Esophagus mucosa (tissue), 1 donor: Measurements from ENCODE around the gene MAP1S. TPM values are rescaled to one million over a fixed set of nuclear protein-coding genes. Genes with fewer than 3 reads are reported as not detected.
A peak's percentile ranks its signal among the peaks of the same experiment; 100 is the strongest.

Experiments
- ATAC-seq: fragments of 200-7000 bp; cut with Tn5 transposase; one replicate; pipeline ENCODE4 v1.9.1; 2020
- total RNA-seq: library from RNA; stranded (reverse); gene quantifications from one replicate; pipeline ENCODE4 v1.2.4, GENCODE V29; 2023
- donor health status: DM: yes; HTN: yes; CAD: no.

MAP1S gene
- total RNA-seq, 1 donor from 2014 or later, result 16.9 TPM

DNA sequence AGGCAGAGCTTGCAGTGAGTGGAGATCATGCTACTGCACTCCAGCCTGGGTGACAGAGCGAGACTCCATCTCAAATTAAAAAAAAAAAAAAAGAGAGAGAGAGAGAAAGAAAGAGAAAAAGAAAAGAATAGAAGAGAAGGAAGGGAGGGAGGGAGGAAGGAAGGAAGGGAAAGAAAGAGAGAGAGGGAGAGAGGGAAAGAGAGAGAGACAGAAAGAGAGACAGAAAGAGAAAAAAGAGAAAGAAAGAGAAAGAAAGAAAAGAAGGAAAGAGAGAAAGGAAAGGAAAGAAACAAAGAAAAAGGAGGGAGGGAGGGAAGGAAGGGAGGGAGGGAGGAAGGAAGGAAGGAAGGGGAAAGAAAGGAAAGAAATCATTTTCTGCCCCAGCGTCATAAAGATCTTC lies 24.1 kb upstream of the MAP1S start:
- no peak for ATAC-seq

GRCh38 chr19:17703824-17704463 lies 15.3 kb upstream of the MAP1S start:
- peak; percentile 79 for ATAC-seq

DNA sequence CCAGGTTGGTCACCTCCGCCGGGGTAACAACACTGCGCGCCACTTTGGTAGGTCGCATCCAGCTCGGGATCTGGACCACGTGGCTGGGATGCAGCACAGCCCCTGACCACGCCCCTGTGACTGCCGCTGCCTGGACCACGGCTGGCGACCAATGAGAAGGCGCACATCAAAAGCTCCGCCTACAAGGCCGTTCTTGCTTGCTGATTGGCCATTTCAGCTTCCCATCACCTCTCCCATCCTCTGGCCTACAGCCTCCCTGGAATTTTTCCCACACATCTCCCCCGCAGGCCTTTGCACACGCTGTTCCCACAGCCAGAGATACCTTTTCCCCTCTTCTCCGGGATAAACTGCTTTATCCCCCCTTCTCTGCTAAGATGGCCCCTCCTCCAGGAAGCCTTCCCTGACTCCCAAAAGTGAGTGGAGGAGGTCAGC lies 12.5 kb upstream of the MAP1S start:
- ATAC-seq, result no peak

- no peak for ATAC-seq
Observed at GRCh38 chr19:17711851-17712250, 7.4 kb upstream of the MAP1S start.

DNA sequence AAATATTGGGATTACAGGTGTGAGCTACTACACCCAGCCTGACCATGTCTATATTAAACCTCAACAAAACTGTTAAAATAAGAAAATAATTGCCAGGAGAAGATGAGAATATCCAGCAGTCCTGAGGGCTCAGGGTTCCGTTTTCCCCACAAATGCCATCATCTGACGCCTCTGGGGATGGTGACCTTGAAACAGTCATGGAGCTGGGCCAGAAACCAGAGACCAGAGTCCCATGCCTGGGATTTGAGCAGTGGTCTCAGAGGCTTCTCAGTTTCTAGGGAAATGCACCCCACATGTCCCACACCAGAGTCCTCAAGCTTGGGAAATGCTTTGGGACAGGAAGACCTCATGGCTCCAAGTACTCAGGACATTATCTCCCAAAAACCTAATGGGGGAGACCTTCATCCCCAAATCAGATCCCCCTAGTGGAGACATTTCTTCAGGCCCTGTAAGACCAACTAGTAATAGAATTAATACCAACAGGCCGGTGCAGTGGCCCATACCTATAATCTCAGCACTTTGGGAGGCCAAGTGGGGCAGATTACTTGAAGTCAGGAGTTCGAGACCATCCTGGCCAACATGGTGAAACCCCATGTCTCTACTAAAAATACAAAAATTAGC lies 2.9 kb upstream of the MAP1S start:
- no peak for ATAC-seq

DNA sequence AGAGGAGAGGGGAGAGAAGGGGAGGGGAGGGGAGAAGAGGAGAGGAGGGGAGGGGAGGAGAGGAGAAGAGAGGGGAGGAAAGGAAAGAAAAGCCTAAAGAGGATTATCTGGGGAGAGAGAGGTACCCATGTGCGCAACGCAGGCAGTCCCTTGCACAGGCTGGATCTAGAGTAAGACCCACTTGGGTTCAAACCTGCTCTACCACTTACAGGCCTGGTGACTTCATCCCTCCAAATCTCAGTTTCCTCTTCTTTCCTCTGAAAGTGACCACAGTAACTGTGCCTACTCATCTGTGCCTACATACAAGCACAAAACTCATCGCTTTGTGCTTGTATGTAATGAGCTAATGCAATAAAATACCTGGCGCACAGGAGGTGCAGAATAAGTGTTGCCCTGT lies 732 bp upstream of the MAP1S start:
- no peak for ATAC-seq

GRCh38 chr19:17719730-17720400 lies 585 bp downstream of the MAP1S start:
- ATAC-seq, result peak; percentile 85

- ATAC-seq, result no peak
Observed at GRCh38 chr19:17720440-17720839, 1.2 kb downstream of the MAP1S start.

GRCh38 chr19:17721111-17721628 lies 1.9 kb downstream of the MAP1S start:
- no peak for ATAC-seq

- peak; percentile 42 for ATAC-seq
Observed at GRCh38 chr19:17721821-17722220, 2.5 kb downstream of the MAP1S start.

DNA sequence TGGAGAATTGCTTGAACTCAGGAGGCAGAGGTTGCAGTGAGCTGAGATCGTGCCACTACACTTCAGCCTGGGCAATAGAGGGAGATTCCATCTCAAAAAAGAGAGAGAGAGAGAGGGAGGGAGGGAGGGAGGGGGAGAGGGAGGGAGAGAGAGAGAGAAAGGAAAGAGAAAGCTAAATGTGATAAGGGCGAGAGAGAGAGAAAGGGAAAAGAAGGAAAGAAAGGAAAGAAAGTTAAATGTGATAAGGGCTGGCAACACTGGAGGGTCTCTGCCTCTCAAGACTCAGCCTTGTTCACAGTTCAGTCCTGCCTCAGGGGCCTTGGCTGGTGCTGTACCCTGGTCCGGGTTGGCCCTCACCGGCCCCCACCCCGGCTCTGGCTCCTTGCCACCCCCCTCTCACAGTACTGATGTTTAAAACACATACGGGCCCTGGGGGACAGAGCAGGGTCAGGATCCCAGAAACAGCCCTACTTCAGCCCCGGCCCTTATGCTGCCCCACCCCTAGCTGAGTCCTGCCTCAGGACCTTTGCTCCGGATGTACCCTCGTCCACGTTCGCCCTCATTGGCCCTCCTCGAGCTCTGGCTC lies 3.5 kb downstream of the MAP1S start:
- no peak for ATAC-seq

DNA sequence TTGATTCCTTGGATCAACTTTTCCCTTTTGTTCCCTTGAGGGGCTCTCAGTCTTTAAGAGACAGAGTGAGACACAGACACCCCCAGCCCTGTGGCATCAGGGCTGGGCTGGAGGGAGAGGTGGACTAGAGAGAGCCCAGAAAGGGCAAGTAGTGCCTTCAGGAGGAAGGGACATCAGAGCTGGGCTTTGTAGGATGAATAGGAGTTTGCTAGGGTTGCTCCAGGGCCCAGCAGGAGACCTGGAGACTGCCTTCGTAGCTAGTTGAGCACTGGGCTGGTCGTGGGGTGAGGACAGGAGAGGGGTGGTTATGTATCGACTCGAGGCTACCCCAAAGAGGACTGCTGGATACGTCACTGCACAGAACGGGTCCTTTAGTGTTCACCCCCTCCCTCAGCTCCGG lies 5.4 kb downstream of the MAP1S start:
- no peak for ATAC-seq

DNA sequence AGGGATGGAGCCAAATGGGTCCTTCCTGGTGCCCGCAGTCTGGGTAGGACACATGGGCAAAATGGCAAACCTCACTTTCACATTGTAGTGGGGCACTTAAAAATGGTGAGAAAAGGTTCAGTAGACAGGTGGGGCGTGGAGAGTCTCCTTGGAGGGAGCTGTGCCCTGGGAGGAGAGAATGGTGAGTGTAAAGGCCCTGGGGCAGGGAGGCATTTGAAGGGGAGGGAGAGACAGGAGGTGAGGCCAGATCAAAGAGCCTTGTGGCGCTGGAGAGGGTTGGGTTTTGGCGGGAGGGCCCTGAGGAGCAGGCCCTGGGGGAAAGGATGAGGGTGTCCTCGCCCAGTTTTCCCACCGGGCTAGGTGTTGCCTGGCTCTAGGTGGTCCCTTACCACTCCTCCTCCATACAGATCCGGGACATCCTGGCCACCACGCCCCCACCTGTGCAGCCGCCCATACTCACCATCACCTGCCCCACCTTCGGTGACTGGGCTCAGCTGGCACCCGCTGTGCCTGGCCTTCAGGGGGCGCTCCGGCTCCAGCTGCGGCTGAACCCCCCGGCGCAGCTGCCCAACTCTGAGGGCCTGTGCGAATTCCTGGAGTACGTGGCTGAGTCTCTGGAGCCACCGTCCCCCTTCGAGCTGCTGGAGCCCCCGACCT lies 6.3 kb downstream of the MAP1S start:
- no peak for ATAC-seq

- no peak for ATAC-seq
Observed at GRCh38 chr19:17726136-17726741, 7.0 kb downstream of the MAP1S start.

GRCh38 chr19:17726964-17727773 lies 7.9 kb downstream of the MAP1S start:
- ATAC-seq, result no peak

- no peak for ATAC-seq
Observed at GRCh38 chr19:17727843-17728242, 8.6 kb downstream of the MAP1S start.

DNA sequence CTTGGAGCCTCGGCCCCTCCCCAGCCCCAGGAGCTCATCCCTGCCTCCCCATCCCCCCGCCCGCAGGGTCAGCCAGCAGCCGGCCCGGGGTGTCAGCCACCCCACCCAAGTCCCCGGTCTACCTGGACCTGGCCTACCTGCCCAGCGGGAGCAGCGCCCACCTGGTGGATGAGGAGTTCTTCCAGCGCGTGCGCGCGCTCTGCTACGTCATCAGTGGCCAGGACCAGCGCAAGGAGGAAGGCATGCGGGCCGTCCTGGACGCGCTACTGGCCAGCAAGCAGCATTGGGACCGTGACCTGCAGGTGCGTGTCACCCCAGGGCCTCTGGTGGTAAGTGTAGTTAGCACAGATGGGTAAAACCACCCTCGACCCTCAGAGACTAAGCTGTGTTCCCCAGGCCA lies 13.8 kb downstream of the MAP1S start:
- ATAC-seq, result peak; percentile 24

DNA sequence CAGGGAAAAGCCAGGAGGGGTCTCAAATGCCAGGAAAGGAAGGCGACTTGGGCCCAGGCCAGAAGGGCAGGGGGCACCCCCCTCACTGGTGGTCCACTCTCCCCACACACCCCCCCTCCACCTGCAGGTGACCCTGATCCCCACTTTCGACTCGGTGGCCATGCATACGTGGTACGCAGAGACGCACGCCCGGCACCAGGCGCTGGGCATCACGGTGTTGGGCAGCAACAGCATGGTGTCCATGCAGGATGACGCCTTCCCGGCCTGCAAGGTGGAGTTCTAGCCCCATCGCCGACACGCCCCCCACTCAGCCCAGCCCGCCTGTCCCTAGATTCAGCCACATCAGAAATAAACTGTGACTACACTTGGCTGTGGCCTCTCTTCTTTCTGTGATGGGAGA lies 14.9 kb downstream of the MAP1S start:
- ATAC-seq, result no peak

- ATAC-seq, result no peak
Observed at GRCh38 chr19:17735410-17735809, 16.1 kb downstream of the MAP1S start.

GRCh38 chr19:17737690-17738153 lies 18.4 kb downstream of the MAP1S start:
- ATAC-seq, result no peak

- peak; percentile 23 for ATAC-seq
Observed at GRCh38 chr19:17739121-17739875, 20.0 kb downstream of the MAP1S start.
